MCF 10A (cell line): ENCODE data around the gene B3GNT5. TPM values are rescaled to one million over a fixed set of nuclear protein-coding genes. Genes with fewer than 3 reads are reported as not detected.
"Not testable (repeated sequence)": the region's sequence is repeated elsewhere in the genome, so short reads cannot be mapped to it uniquely, and the experiment has no call there.

Experiments
- BruUV-seq: library from RNA; stranded (reverse); fragments of 400-500 nt; replicated peaks from 2 replicates; lab custom pipeline; 2021; lab: Mats Ljungman, UMichigan
- CTCF ChIA-PET: fragments of 300-600 bp; sonication (Branson Sonifier 250); formaldehyde crosslinking; extraction: SDS; loops from one replicate; lab custom pipeline; 2021; ENCODE audit warnings: antibody characterized with exemption, inconsistent platforms; lab: Yijun Ruan, JAX
- POLR2A ChIA-PET: fragments of 300-600, 350-650 bp; sonication (Branson Sonifier 250); formaldehyde crosslinking; extraction: SDS; loops from one replicate; lab custom pipeline; 2020; ENCODE audit warnings: antibody characterized with exemption, inconsistent platforms; lab: Yijun Ruan, JAX
- DNase-seq: peaks from one replicate; pipeline ENCODE4 v3.0.0-alpha.2; 2018; ENCODE audit not compliant: unreplicated experiment
- H3K27ac Mint-ChIP-seq: one replicate; pipeline ENCODE4 v1.8.0; 2022; ENCODE audit warnings: mild to moderate bottlenecking, low read depth, mixed read lengths; ENCODE audit not compliant: unreplicated experiment
- H3K27me3 Mint-ChIP-seq: one replicate; pipeline ENCODE4 v1.8.0; 2022; ENCODE audit warnings: mixed read lengths; ENCODE audit not compliant: insufficient read depth, unreplicated experiment
- H3K36me3 Mint-ChIP-seq: one replicate; pipeline ENCODE4 v1.8.0; 2022; ENCODE audit warnings: mild to moderate bottlenecking, moderate library complexity, mixed read lengths; ENCODE audit not compliant: insufficient read depth, unreplicated experiment
- H3K4me1 Mint-ChIP-seq: one replicate; pipeline ENCODE4 v1.8.0; 2022; ENCODE audit warnings: mixed read lengths; ENCODE audit not compliant: insufficient read depth, unreplicated experiment
- H3K4me3 Mint-ChIP-seq: one replicate; pipeline ENCODE4 v1.8.0; 2022; ENCODE audit warnings: mild to moderate bottlenecking, moderate library complexity, mixed read lengths; ENCODE audit not compliant: unreplicated experiment
- H3K9me3 Mint-ChIP-seq: one replicate; pipeline ENCODE4 v1.8.0; 2022; ENCODE audit warnings: mixed read lengths; ENCODE audit not compliant: unreplicated experiment
- intact Hi-C: fragments of 100-400 bp; cut with micrococcal nuclease; formaldehyde crosslinking; loops from 2 replicates; pipeline ENCODE4 v1.14.1; 2022
- total RNA-seq: library from RNA; stranded (reverse); gene quantifications from 2 replicates; pipeline ENCODE4 v1.2.3, GENCODE V29; 2022
- TF ChIP-seq, protein P1 (sequence below): fragments of 200-600 bp; IDR thresholded peaks from one replicate; pipeline ENCODE4 v1.8.0; 2022; ENCODE audit warnings: antibody characterized with exemption, mild to moderate bottlenecking; ENCODE audit not compliant: unreplicated experiment

Gene B3GNT5
- total RNA-seq, 1 experiment from 2014 or later = 80.1 TPM

DNA sequence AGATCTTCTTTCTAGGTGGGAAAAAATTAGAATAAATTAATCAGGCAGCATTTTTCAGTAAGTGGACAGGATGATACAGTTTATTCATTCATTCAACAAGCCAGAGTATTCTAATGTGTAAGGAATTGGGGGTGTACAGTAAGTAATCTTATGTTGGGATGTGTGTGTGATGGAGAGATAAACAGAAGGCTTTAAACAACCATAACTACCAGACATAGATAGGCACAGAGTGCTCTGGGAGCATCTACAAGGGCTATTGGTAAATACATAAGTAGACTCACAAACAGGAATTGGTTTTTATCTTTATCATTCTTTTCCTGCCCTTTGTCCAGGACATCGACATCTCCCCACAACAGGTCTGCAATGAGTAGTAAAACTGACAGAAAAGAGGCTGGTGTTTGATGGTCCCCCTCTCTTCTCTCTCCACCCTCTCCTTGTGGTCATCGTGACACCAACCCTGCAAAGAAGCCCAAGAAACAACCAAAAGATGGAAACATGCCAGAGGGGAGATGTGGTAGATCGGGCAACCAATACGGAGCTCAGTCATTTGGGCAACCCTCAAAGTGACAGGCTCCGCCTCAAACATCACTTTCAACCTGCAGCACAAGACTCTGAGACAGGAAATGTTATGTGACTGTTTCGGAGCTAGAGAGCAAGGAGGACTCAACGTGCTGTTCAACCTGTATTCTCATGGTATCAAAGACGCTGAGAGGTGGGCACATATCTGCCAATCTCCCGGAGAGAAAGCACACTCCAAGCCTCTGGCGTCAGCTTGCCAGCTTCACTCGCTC lies 28.7 kb upstream of the B3GNT5 start:
- H3K27ac Mint-ChIP-seq = no peak overlapping the region
- BruUV-seq = no TSS peak
- TF ChIP-seq, protein P1, sequence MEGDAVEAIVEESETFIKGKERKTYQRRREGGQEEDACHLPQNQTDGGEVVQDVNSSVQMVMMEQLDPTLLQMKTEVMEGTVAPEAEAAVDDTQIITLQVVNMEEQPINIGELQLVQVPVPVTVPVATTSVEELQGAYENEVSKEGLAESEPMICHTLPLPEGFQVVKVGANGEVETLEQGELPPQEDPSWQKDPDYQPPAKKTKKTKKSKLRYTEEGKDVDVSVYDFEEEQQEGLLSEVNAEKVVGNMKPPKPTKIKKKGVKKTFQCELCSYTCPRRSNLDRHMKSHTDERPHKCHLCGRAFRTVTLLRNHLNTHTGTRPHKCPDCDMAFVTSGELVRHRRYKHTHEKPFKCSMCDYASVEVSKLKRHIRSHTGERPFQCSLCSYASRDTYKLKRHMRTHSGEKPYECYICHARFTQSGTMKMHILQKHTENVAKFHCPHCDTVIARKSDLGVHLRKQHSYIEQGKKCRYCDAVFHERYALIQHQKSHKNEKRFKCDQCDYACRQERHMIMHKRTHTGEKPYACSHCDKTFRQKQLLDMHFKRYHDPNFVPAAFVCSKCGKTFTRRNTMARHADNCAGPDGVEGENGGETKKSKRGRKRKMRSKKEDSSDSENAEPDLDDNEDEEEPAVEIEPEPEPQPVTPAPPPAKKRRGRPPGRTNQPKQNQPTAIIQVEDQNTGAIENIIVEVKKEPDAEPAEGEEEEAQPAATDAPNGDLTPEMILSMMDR = no peak
- H3K4me3 Mint-ChIP-seq = no peak overlapping the region
- H3K4me1 Mint-ChIP-seq = peaks cover 3% of the 10 kb centered on the region
- no peaks in the 10 kb centered on the region for H3K9me3 Mint-ChIP-seq
- H3K27me3 Mint-ChIP-seq = no peaks in the 10 kb centered on the region
- intact Hi-C loops = no loop called here
- POLR2A ChIA-PET = interaction anchor here (1.7 kb wide), 1 partner anchor 29 kb away, joined by 4 read pairs; the partner anchor contains the start of gene B3GNT5
- H3K36me3 Mint-ChIP-seq = no peaks in the 10 kb centered on the region
- no peak for DNase-seq
- CTCF ChIA-PET = no interaction called here

DNA sequence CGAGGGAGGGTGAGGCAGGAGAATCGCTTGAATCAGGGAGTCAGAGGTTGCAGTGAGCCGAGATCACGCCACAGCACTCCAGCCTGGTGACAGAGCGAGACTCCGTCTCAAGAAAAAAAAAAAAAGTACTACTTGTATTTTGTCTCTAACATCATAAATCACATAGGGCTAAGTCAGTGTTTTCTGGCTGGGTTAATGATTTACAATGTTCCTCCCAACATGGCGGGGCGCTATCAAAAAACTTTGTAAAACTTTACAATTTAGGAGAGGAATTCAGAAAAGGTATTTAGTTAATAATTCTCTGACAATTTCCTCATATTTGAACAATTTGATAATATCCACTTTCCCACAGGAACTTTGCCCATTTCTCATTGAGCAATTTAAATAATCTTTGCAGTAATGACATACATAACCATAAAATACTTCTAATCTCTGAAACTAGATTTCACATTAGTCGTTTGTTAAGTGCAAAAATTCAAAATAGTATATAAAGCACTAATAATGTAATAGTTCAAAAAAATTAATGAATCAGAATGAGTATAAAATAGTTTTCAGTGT lies 26.6 kb upstream of the B3GNT5 start:
- intact Hi-C loops = no loop called here
- Mint-ChIP-seq H3K4me1 (peaks cover 5% of the 10 kb centered on the region), H3K36me3 (no peaks in the 10 kb centered on the region), H3K4me3 (no peak overlapping the region), H3K27me3 (no peaks in the 10 kb centered on the region), H3K9me3 (no peaks in the 10 kb centered on the region), H3K27ac (no peak overlapping the region)
- no TSS peak for BruUV-seq
- DNase-seq = no peak
- ChIA-PET POLR2A (no interaction called here), CTCF (interaction anchor here (0.5 kb wide), 1 partner anchor 14 kb away, joined by 3 read pairs; no protein-coding TSS in a partner anchor)
- TF ChIP-seq, protein P1 = no peak

DNA sequence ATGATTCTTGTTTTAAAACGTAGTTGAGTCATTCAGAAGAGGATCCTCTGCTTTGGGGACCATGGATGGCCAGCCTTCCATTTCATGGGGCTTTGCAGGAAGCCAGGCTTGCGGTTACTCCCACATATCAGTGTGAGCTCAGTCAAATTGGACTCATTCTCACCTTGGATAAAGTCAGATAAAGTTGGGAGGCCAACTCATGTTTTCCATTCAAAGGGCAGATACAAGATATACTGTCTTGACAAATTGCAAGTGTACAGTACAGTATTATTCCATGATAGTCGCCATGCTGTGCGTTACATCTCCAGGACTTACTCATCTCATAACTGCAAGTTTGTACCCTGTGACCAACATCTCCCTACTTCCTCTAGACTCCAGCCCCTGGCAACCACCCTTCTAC lies 25.5 kb upstream of the B3GNT5 start:
- Mint-ChIP-seq H3K27ac (no peak overlapping the region), H3K4me1 (peaks cover 5% of the 10 kb centered on the region), H3K36me3 (no peaks in the 10 kb centered on the region), H3K27me3 (no peaks in the 10 kb centered on the region), H3K9me3 (no peaks in the 10 kb centered on the region), H3K4me3 (no peak overlapping the region)
- CTCF ChIA-PET = interaction anchor here (0.6 kb wide), 1 partner anchor 157 kb away, joined by 3 read pairs; no protein-coding TSS in a partner anchor
- POLR2A ChIA-PET = interaction anchor here (0.9 kb wide), 1 partner anchor 26 kb away, joined by 3 read pairs; the partner anchor contains the start of gene B3GNT5
- TF ChIP-seq, protein P1 = no peak
- no TSS peak for BruUV-seq
- no peak for DNase-seq
- intact Hi-C loops = no loop called here

DNA sequence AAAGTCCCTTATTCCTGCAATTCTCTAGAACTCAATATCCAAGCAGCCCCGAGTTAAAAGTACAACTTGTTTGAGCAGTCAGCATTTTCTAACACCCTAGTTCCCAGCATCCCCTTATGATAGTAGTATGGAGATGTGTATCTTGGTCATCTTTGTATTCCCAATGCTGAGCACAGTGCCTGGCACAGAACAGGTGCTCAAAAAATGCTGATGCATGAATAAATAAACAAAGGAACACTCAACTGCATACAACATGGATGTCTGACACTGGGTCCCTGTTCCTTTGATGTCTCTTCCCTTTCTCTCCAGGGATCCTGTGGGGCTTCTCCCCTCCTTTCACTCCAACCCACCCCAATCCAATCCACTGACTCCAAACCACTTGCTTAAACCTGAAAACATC lies 23.9 kb upstream of the B3GNT5 start:
- Mint-ChIP-seq H3K36me3 (no peaks in the 10 kb centered on the region), H3K4me3 (no peak overlapping the region), H3K27ac (no peak overlapping the region), H3K4me1 (peaks cover 5% of the 10 kb centered on the region), H3K27me3 (no peaks in the 10 kb centered on the region), H3K9me3 (no peaks in the 10 kb centered on the region)
- TF ChIP-seq, protein P1 = no peak
- no TSS peak for BruUV-seq
- intact Hi-C loops = no loop called here
- no peak for DNase-seq
- ChIA-PET POLR2A (no interaction called here), CTCF (no interaction called here)

DNA sequence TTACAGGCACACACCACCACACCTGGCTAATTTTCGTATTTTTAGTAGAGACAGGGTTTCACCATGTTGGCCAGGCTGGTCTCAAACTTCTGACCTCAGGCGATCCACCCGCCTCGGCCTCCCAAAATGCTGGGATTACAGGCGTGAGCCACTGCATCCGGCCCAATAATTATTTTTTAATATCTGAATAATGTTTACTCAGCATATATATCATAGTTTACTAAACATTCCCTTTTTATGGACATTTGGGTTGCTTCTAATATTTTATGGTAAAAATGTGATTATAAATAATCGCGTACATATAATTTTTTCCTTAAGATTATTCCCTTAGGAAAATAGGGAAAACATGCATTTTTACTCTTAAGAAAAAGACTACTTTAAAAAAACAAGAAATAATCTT lies 22.8 kb upstream of the B3GNT5 start:
- H3K9me3 Mint-ChIP-seq, BruUV-seq, H3K4me1 Mint-ChIP-seq, POLR2A ChIA-PET, CTCF ChIA-PET, H3K36me3 Mint-ChIP-seq, DNase-seq, intact Hi-C loops, H3K4me3 Mint-ChIP-seq, H3K27ac Mint-ChIP-seq, H3K27me3 Mint-ChIP-seq: not testable (repeated sequence)
